Stimulated activated CD4-positive, alpha-beta T cell treated with anti-CD3 and anti-CD28 coated beads, TNF-alpha, amount 100 ng/mL, for 1 hour (primary cell): ENCODE data around the gene ABLIM1.
A peak's percentile ranks its signal among the peaks of the same experiment; 100 is the strongest.

Experiments
- DNase-seq, 3 donors: peaks; one replicate each; pipeline ENCODE4 v3.0.0-alpha.2; 2020; ENCODE audit warnings: low read depth in 3 of 3, low spot score in 1 of 3

Gene ABLIM1

DNA sequence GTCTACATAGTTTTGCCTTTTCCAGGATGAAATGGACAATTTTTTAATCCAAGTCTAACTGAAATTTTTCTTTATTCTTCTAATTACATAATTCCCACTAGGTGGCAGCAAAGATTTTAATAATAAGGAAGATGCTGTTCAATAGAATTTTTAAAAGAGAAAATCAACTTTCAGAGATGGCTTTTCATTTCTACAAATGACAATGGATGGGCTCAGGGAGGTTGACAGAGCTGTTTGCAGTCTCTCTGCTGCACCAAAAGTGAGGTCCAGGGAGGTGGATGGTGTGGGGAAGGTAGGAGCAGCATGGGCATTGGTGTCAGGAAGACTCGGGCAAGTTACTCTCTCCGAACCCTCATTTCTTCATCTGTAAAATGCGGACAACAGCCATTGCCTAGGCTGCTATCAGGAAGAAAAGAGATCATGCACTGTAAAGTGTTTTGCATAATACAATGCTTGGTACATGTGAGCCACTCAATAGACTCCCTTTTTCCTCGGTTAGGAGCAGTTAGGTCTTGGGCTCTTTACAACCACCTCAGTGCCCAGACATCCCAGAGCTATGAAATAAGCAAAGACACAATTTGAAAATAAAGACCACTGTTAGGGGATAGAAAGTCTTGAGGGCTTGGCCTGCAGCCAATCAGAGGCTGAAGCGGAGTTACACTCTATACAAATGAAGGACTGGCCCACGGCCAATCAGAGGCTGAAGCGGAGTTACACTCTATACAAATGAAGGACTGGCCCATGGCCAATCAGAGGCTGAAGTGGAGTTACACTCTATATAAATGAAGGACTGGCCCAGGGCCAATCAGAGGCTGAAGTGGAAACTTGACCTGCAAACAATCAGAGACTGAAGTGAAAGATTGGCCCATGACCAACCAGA lies 107.1 kb downstream of the ABLIM1 start:
- no peak for DNase-seq

DNA sequence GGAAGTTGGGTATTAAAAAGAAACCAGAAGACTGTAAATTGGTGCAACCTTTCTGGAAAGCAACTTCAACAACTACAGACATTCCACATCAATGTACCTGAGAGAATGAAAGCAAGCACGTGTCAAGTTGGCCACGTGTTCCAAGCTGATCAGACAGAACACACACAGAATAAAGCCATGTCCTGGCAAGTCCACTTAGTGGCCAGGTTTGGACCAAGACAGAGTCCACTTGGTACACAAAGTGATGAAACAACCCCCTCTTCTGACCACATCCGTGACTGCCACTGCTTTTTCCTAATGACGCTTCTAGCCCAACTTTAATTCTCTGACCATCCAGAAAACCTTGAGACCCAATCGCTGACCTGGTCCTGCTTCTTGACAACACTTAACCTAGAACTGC lies 109.4 kb downstream of the ABLIM1 start:
- no peak for DNase-seq

DNA sequence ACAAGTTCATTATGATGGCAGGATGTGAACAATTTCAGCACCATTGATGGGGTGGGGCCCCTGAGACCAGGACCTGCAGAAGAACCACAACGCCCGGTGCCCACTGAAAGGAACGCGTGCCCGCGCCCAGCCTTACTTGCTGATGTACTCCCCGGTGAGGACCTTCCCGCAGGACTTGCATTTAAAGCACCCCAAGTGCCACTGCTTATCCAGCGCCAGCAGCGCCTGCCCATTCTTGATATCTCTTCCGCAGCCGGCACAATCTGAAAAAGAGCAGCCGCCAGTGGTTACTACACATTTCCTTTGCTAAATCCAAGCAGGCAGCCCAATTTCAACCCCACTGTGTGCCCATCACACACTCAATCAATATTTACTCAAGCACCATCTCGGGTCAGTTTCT lies 110.6 kb downstream of the ABLIM1 start:
- no peak for DNase-seq

DNA sequence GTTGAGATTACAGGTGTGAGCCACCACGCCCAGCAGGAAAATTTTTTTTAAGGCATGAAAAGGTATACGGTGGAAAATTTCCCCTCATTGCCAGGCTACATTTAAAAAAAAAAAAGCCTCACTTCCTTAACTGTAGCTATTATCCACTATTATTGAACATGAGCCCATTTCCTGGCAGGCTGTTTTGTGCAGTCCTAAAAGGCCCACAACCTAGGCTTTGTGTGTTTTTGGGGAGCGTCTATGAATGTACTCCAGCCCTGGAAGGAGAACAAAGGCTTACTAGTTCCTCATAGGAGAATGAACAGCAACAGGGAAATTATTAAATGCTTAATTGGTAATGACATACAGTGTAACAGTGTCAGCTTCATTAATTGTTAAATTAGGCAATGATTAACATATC lies 111.0 kb downstream of the ABLIM1 start:
- no peak for DNase-seq

DNA sequence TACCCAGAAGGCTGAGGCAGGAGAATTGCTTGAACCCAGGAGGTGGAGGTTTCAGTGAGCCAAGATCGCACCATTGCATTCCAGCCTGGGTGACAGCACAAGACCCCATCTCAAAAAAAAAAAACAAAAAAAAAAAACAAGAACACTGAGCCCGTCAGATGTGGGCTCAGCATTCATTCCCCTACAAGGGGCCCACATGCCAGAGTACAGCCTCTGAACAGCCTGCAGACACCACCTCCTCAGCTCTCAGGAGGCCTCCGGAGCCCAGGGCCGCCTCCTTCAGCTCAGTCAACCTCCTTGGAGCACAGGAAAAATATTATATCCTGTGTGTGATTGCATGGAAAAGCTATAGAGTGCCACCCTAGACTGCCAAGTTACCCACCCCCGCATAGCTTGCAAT lies 112.3 kb downstream of the ABLIM1 start:
- DNase-seq, result no peak

DNA sequence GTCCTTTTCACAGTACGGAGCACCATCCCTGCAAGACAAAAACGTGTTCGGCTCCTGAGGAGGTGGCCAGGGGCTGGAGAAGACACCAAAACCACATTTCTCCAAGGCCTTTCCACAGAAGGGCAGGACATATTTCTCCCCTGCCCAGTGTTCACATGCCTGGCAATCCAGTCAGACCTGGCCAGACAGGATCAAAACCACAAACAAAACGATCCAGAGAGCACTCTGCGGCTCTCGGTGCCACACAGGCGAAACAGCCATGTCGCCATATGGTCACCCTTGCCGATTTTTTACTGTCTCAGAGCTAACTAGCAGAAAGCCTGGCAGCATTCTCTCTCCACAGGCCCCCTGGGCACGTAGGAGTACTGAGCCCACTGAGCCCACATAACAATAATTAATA lies 113.0 kb downstream of the ABLIM1 start:
- DNase-seq, result no peak

DNA sequence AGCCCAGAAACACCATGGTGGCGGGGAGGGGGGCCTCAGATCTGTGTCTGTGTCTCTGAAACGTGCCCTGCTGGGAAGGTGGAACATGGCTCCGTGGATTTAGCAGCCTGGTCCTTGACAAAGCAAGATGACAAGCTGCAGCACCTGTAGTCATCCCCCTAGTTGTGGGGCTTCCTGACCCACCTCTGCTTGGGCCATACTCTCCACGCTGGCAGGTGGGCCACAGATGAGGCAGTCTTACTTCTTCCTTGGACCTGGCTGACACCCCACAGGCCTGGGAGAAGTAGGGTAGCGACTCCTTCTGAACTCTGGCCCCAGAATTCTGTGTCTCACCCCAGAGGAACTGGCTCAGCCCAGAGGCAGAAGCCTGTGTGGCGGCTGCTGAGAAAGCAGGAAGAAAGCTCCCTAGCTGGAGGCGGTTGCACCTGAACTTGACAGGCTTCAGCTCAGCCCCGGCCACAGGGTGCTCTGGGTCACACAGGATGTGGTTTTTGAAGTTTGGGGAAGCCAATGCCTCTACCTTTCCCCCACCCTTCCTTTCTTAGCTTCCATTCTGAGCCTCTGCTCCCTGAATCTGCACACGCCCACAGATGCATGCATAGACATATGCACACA lies 113.9 kb downstream of the ABLIM1 start:
- peak in 2 of 3 donors; percentile 50 to 57 for DNase-seq

DNA sequence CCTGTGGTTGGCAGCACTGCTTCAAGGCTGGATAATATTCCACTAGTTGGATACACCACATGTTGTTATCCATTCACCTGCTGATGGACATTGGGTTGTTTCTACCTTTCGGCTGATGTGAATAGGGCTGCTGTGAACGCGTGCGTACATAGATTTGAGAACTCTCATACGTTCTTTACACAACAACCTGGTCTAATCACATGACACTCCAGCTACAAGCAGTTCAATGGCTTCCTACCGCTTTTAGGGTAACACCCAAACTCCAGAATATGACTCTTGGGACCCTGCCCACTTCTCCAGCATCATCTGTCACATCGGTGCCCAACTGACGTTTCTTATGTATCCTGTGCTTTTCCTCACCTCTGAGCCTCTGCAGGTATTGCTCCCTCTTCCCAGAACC lies 114.6 kb downstream of the ABLIM1 start:
- no peak for DNase-seq

DNA sequence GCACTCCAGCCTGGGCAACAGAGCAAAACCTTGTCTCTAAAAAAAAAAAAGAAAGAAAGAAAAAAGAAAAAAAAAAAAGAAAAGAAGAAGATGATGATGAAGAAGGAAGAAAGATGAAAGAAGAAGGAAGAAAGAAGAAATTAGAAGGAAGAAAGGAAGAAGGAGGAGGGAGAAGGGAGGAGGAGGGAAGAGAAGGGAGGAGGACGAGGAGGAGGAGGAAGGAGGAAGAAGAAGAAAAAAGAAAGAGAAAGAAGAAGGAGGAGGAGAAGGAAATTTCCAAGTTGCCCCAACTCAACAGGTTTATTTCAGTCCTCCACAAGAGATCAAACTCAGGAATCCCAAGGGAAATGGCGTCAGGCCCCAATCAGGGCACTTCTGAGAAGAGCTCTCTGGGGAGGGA lies 115.7 kb downstream of the ABLIM1 start:
- DNase-seq, result no peak

DNA sequence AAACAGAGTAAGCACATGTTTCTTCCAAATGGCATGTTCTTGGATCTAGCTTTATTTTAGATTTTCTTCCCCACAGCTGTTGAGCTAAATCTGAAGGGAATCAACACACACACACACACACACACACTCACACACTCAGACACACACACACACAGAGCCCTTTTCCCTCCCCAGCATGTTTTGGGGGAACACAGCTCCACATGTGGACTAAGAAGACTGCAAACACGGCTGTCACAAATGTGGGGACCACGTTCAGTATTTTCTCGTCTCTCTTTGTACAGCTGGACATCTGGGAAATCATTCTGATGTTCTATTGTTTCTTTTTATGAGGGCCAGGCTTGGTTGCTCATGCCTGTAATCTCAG lies 116.3 kb downstream of the ABLIM1 start:
- no peak for DNase-seq

DNA sequence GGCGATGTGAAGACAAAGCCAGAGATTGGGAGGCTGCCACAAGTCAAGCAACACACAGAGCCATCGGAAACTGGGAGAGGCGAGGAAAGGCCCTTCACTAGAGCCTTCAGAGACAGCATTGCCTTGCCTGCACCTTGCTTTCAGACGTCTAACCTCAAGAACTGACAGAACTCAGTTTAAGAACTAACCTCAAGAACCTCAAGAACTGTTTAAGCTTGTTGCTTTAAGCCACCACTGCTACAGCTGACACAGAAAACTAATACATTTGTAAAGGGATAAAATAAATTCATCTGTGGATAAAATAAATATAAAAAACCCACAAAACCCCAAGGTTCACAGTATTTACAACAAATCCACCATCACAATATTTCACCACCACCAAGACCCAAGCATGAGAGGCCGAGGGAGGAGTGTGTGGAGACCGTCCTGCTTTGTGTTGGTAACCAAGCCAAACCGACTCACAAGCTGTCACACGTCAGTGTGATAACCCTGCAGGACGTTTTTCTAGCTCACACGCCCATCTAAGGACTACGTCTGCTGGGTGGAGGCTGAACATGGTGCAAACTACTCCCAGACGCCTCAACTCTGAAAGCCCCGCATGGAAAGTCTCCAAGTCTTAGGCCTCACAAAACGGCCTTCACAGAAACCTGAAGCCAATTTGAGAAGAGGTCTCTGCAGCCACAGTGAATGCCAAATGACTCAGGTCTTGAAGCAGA lies 116.8 kb downstream of the ABLIM1 start:
- DNase-seq, result peak in 2 of 3 donors; percentile 44 to 57

DNA sequence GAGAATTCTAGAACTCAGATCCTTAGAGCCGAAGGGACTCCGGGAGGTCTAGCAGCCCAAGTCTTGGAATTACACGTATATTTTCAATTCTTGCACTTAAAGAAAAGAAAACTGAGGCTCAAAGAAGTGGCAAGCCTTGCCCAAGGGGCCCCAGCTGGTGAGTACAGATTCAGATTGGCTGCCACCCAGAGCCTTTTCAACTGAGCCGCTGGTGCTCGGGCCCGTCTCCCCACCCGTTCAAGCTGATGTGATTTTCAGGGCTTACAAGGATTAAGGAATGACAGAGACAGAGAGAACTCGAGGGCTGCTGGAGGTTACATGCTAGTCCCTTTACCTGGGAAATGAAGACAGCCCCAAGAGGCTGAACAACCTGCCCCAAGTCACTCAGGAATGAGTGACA lies 117.8 kb downstream of the ABLIM1 start:
- DNase-seq, result no peak

DNA sequence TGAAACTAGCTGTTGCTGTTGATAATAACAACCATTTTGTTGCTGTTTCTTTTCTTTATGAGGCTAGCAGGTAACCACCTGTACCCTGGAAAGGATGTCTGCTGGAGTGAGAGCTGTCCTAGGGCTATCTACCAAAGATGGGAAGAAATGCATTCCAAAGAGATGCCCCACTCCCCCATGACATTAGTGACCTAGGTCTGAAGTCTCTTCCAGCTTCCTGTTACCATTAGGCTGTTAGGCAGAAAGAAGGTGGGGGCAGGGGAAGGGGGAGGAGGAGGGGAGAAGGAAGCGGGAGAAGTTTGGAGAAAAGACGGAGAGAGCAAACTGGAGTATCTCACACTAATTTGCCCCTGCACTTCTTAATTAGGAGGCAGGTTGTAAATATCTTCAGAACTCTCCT lies 118.5 kb downstream of the ABLIM1 start:
- no peak for DNase-seq

DNA sequence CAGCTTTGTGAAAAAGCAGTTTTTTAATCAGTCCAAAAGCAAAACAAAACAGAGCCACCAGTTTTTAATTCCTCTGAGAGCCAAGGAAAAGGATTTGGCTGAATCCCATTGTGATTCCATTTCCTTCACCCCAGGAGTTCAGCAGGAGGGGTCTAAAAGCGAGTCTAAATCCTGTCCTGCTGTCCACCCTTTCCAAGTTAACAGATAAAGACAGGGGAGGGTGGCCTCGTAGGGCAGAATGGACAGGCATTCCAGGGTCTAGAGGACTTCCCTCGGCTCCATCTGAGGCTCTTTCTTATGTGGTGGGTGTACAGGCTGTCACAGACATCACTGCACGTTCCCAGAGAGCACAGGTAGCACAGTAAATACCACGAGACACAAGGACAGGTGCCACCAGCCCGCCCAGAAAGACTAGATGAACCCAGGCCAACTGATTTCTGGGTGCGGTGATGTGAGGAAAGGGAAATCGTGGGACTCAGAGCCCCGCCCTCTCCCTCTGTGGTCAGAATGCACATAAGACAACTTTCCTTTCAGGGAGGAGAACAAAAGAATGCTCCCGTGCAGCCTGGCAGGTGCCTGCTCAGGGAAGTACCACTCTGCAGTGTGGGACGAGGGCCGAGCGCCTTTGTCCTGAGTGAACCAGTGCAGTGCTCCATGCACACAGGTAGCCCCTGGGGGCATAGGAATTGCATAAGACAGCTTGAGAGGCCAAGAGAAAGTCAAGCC lies 119.7 kb downstream of the ABLIM1 start:
- peak in 1 of 3 donors; percentile 28 for DNase-seq

DNA sequence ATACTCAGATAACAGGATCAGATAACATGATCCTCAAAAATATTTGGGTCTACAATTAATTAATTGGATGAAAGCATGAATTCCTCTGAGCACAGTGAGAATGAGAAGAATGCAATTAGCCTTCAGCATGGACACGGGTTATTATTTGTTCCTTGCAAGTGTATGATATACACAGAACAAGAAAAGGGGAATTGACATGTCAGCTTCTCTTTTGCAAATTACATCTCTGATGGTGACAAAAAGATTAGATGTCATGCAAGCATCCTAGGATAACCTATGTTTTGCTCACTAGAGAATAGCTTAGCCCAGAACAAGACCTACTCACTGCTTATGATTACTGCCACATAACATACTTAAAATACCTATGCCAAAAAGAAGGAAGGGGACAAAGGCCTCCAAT lies 120.3 kb downstream of the ABLIM1 start:
- DNase-seq, result no peak

DNA sequence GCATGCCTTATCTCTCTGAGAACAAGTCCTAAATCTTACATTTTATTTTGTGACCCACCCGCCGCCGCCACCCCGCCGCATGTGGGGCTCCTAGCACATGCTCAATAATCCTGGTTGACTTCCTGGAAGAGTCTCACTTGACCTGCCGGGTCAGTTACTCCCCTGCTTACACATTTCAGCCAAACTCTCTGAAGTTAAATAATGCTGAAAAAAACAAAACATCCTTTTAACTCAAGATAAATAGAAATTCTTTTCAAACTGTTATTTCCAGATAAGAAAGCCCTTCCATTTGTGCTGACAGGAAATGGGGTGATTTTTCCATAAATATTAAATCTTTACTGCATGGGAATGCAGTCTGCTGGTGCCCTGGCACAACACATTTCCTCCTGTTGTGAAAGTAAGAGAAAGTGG lies 123.5 kb downstream of the ABLIM1 start:
- DNase-seq, result no peak

DNA sequence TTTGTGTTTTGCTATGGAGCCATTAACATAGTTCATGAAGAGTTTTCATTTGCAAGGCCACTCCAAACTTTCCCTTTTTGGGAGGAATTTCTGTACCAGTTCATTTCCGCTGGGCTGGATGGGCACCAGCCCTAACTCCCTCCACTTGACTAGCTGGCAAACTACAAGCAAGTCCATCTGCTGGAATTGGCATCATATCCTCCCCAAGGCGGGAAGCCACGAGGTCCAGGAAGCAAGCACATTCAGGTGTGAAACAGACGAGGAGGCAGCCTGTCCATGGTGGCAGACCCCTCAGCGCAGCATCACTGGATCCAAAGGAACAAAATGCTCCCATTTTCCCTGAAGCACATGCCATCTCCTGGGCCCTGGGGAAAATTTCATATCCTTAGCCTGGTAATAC lies 125.8 kb downstream of the ABLIM1 start:
- no peak for DNase-seq

DNA sequence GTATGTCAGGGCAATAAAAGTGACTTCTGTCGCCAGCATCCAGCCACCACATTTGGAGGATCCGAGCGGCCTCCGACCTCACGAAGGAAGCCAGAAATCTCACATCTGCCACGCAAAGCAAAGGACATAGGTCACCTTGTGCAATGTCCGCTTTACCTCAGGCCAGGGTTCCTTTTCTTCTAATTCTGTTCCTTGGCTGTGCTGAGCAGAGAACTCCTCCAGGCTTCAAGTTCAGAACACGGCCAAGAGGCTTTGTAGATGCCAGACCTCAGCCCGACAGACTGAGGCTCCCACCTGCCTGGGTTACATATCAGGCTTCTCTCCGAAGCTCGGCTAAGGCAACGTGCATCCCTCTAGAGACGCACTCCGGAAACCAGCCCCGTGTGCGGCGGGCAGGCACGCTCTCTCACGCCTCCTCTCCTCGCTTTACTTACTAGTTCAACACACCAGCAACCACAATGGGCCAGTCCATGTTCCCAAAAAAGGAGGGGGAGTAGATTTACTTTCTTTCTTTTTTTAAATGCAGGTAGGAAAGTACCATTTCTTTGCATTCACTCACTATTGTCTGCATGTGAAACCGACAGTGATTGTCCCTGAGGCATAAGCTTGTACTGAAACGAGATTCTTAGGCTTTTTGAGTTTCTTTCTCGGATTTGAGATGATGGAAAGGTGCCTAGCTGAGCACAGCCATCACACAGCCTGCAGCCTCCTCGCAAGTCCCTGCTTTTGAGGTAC lies 131.4 kb downstream of the ABLIM1 start:
- peak; percentile 63 to 80 (median 80) for DNase-seq

DNA sequence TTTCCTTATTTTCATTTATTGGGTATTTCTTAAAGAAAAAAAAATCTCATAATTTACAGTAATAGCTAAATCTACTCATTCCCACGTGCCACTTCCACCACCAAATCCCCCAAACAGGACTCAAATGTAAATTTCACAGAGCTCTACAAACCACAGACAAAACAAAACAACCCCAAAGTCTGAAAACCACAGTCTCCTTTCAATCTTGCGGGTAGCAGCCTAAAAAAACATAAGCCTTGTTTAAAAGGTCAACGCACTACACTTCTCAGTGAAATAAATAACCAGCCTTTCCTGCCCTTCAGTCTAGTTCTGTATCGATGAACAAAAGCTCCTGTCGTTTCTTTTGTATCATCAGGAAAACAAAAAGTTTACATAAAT lies 132.0 kb downstream of the ABLIM1 start:
- no peak for DNase-seq

DNA sequence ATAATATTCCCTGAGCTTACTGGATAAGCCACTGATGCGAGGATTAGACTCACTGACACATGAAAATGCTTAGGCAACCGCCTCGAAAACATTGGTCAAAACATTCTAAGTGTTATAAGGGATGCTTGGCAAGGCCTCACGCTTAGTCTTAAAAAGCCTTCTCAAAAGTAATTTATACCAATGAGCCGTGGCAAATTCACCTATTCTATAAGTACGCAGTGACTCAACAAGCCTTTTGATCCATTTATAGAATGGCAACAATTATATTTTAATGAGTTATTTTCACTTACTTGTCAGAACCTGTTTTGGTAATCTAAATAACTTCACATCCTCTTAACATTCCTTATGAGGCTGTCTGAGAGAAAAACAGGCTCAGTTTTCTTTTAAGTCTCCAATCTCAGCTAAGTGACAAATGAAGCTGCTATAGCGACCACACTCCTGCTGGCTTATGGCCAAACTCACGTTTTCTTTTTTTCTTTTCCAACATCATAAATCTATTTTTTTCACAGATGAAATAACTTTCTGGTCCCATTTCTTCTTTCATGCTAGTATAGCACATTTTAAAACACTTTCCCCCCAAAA lies 132.6 kb downstream of the ABLIM1 start:
- DNase-seq, result no peak

DNA sequence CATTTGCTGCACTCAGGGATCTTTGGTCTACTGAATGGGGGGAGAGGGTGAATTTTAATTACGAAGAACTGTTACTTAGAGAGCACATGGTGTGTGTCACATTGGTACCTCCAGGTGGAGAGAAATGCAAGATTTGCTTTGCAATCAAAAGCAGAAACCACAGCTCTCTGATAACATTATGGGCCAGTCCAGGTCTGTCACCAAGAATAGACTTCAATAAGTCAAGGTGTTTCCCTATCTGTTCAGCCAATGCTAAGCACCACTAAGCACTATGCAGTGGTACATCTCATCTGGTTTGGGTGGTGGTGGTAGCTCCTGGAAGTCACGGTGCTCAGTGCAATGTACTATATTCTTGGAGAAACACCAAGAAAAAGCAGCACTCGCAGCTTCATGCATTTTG lies 134.2 kb downstream of the ABLIM1 start:
- no peak for DNase-seq
